ENCODE measurements around the gene GPX3.

Gene GPX3

GRCh38 chr5:151014680-151015343, 5.6 kb upstream of the GPX3 start:
- DNase-seq: no peak

DNA sequence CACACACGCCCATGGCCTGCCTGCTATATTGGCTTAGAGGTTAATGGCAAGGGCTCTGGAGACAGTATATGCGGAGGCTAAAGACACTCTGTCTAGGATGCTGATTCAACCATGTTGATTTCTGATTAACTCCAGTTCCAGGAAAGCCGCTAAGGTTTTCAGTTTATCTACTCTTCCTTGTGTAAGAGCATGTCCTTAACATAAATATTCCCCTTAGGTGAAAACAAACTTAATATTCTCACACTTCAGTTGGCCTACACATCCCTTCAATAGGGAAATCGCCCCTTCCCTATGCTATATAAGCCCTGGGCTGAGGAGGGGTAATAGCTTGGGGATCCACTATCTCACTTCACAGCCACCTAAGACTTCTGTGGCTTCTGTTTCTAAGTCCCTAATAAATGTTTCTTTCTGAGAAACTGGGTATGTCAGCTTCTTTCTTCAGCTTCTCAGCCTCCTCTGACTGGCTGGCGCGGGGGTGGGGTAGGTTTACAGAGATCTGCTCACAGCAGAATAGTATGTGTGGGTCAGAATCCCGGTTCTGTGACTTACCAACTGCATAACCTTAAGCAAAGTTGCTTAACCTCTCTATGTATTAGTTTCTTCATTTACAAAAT, 4.3 kb upstream of the GPX3 start:
- DNase-seq: no peak

DNA sequence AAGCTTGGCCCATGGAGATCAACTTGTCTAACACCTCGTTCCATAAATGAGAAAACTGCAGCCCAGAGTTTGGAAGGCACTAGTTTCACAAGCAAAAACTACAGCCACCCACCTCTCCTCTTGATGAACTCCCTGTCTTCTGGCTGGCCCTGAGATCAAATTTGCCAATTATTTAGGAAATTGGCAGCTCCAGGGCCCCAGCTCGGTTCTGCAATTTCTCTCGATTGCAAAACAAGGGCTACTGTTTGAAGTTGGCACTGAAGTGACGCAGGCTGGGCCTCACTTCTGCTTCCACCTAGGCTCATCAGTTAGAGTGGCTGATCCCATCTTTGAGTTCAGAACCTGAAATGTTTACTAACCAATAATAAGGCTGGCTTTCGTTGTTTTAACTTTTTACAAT, 3.7 kb upstream of the GPX3 start:
- DNase-seq: peak; percentile 26

GRCh38 chr5:151017897-151018296, 2.5 kb upstream of the GPX3 start:
- no peak for DNase-seq

DNA sequence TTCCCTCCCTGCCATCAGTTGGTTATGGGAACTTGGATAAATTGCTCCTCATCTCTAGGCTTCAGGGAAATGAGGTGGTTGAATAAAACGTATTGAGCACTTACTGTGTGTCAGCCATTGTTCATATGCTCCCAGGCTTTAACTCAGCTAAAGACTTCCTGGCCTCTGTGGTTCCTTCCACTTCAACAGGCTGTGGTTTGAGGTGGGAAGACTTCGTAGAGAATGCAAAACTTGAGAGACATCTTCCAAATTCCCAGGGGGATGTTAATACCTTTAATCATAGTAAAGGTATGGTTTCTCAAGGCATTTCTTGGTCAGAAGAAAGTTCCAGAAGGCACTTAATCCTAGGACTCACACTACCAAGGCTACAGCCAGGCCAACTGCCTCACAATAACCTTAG, 1.5 kb upstream of the GPX3 start:
- no peak for DNase-seq

DNA sequence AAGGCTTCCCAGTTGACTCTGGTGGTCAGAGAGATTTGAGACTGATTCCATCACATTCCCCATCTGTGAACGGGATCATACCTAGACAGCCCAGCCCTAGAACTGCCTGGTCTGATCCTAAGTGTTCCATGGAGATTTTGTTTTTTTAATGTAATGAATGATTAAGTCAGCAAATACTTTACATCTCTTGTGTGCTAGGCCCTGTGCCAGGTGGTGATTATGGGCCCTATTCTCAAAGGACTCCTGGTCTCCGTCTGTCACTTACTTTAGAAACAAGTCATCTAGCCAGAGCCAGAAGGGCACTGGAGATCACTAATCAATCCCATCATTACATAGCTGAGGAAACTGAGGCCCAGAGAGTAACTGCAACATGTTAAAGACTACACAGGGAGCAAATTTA, 1.1 kb upstream of the GPX3 start:
- no peak for DNase-seq

GRCh38 chr5:151021746-151022145, 1.4 kb downstream of the GPX3 start:
- DNase-seq: no peak

GRCh38 chr5:151022511-151023018, 2.2 kb downstream of the GPX3 start:
- DNase-seq: no peak

GRCh38 chr5:151023047-151023615, 2.7 kb downstream of the GPX3 start:
- no peak for DNase-seq

DNA sequence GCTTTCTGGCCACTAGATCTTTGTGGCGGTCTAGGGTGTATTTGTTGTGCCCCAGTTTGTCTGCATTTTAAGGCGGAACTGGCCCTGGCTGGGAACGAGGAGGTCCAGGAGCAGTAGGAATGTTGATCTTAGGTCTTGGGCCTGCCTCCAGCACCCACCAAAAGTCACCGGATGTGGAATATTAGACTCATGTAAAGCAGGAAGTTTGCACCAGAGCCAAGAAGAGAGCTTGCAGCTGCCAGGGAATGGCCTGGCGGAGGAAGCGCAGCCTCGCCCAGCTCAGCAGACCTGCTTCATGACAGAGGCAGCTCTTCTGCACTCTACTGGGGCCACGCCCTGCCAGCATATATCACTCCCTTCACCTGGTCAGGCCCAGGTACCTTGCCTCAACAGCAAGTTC, 3.3 kb downstream of the GPX3 start:
- DNase-seq: no peak

- DNase-seq: no peak
Measured at GRCh38 chr5:151024440-151025249, 4.3 kb downstream of the GPX3 start.

- DNase-seq: no peak
Measured at GRCh38 chr5:151025250-151025606, 4.8 kb downstream of the GPX3 start.

- no peak for DNase-seq
Measured at GRCh38 chr5:151026088-151026487, 5.7 kb downstream of the GPX3 start.

- DNase-seq: no peak
Measured at GRCh38 chr5:151026679-151027078, 6.3 kb downstream of the GPX3 start.

DNA sequence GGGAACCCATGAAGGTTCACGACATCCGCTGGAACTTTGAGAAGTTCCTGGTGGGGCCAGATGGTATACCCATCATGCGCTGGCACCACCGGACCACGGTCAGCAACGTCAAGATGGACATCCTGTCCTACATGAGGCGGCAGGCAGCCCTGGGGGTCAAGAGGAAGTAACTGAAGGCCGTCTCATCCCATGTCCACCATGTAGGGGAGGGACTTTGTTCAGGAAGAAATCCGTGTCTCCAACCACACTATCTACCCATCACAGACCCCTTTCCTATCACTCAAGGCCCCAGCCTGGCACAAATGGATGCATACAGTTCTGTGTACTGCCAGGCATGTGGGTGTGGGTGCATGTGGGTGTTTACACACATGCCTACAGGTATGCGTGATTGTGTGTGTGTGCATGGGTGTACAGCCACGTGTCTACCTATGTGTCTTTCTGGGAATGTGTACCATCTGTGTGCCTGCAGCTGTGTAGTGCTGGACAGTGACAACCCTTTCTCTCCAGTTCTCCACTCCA, 7.6 kb downstream of the GPX3 start:
- no peak for DNase-seq

- DNase-seq: no peak
Measured at GRCh38 chr5:151028717-151029116, 8.3 kb downstream of the GPX3 start.

- DNase-seq: no peak
Measured at GRCh38 chr5:151029179-151030055, 9.0 kb downstream of the GPX3 start.

DNA sequence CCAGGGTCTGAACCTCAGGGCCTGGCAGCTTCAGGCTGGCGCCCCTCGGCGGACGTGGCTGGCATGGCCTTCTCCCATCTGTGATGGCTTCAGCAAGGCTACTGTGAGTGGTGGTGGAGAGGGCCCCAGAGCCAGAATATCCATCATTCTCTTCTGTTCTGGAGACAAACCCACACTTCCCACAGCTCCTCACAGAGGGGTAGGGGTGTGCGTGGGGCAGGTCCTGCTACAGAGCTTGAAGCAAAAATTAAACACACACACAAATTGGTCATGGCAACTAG, 9.6 kb downstream of the GPX3 start:
- DNase-seq: no peak

GRCh38 chr5:151030379-151030778, 10.0 kb downstream of the GPX3 start:
- DNase-seq: no peak

DNA sequence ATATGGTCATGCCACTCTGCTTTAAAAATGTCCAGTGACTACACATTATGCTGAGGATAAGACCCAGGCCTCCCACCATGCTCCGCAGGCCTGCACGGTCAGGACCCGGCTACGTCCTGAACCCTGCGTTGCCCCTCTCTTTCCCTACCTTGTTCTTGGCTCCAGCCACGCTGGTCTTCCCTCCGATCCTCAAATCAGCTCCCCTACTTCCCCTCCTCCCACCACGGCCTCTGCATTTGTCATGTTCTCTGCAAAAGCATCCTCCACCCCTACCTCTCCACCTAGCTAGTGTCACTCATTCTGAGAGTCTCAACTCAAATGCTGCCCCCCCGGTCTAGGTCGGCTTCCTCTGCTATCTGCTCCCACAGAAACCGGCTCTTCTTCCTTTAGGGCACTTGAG, 11.2 kb downstream of the GPX3 start:
- no peak for DNase-seq

DNA sequence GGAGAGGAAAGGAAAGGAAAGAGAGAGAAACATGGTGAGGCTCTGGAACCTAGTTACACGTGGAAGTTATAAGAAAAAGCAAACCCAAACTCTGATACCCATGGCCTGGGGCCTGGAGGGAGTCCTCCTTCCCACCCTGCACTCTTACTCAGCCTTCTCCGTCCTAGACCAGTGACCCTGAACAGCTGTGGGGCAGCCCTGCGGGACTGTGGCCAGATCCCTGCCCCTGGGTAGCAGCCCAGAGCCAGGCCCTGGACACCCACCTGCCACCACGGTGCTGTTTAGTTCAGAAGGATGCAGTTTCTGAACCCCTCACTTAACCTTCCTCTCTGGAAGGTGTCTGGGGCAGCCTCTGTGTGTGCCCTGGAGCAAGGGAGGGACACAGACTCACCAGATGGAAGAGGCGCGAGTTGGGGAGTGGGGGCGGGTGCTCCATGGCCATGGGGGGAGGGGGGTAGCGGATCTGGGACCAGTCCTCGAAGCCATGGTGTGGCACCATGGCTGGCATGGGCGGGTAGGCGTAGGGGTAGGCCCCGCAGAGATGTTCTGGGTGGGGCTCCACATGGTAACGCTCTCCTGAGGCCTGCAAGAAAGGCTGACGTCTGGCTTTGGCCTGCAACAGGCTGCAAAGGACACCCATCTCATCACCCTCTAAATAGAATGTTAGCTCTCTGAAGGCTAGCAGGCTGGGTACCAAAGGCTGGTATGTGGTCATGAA, 13.0 kb downstream of the GPX3 start:
- no peak for DNase-seq
